SK-MEL-5 (cell line): ENCODE results near the gene BBLN. TPM values are rescaled to one million over a fixed set of nuclear protein-coding genes. Genes with fewer than 3 reads are reported as not detected.

Experiments
- DNase-seq: peaks from one replicate; pipeline ENCODE4 v3.0.0-alpha.2; 2016; ENCODE audit warnings: low read depth, low spot score
- in situ Hi-C: cut with HindIII; loops from 2 replicates; pipeline ENCODE4 v1.10.0; 2016; ENCODE audit warnings: low sequenced_read_pairs, high pct_unique_total_duplicates, low pct_unique_long_range_greater_than_20kb
- total RNA-seq: library from RNA; depleted of rRNA; stranded (reverse); fragments of >200 nt; shearing (Covaris generic); gene quantifications from 2 replicates; pipeline ENCODE4 v1.2.3, GENCODE V29; 2014

The BBLN gene
- total RNA-seq, 1 experiment from 2014 or later = 133 TPM

DNA sequence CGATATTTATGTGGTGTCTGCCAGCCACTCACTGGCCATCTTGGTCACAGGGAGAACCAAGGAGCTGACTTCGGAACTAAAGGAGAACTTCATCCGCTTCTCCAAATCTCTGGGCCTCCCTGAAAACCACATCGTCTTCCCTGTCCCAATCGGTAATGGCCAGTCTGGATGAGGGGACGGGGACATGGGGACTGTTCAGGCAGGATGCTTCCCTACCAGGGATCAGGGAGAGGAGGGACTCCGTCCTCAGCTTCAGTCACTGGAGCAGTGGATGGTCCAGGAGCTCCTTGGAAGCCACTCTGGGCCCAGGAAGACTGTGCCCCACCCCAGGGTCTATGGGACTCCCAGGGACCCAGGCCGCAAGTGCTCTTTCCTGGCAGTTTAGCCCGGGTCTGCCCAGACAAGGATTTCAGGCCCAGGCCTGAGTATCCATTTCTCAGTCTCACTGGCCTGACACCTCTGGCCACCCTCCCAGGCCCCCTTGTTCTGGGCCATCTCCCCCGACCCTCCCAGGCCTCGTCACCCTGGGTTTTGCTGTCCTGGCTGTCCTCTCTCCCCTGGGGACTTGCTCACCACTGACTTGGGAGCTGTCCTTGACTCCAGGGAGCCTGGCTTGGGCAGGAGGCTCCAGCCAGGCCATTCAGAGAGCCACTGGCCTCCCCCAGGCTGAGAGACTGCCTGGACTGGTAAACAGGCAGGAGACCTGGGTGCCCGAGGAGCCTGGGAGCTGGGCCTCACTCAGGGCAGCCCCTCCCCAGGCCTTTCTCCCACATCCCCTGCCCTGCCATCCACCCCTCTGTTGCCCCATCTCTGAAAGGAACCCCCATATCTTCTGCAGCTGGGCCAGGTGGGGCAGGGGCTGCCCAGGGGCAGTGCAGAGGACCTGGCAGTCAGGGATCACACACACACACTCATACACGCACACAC, 7.7 kb upstream of the BBLN start:
- DNase-seq = no peak
- in situ Hi-C loops = no loop called here

DNA sequence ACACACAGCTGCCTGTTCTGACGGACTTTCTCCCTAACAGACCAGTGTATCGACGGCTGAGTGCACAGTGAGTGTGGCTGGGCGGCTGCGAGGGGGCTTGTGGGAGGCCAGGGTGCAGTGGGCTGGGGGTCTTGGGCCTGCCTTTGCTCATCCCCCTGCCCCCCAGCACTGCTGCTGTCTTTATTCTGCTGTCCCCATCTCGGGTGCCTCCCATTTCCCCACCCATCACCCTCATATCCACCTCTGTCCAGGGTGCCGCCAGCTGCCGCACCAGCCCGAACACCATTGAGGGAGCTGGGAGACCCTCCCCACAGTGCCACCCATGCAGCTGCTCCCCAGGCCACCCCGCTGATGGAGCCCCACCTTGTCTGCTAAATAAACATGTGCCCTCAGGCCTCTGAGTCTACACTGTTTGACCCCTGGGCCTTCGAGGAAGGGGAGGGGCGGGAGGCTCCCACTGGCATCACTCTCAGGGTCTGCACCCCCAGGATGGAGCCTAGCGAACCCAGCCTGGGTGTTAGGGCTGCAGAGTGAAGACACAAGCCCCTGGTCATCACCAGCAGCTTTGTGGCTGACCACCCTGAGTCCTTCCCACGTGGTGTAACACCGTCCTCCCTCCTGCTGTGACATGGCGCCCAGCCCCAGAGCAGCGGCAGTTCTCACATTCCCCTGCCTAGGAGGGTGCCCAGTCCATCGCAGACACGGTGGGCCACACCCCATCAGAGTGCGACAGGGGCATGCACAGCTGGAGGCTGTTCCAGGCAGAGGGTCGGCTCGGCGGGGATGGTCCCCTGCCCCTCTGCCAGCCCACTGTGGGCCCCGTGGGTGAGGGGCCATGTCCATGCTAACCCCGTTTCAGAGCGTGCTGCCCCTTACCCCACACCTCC, 6.8 kb upstream of the BBLN start:
- DNase-seq = no peak
- in situ Hi-C loops = no loop called here

DNA sequence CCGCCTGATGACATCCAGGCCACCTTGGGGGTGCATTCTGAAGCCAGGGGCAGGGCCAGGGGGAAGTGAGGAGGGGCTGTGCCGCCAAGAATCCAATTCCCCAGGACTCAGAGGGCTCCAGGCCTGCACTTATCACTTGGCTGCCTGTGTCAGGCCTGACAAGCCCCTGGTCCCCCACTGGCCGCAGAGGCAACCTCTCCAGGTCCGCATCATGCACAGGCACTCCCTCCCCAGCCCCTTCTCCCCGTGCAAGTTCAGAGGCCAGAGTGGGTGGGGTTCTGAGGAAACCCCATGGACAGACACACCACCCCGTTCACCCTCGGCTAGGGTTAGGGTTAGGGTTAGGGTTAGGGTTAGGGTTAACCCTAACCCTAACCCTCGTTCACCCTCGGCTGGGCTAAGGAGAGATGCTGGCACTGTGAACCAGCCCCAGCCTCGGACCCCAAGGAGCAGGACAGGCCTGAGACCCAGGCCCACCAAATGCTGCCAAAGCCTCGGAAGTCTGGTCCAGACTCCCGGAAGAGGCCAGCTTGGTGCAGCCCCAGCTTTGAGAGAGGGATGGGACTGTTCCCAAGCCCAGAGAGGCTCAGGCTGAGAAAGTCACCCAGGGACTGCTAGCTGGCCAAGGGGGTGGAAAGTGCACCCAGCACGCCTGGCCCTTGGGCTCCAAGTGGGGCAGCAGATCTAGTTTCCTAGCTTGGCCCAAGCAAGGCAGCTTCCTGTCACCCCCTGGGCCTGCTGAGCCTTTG, 5.9 kb upstream of the BBLN start:
- in situ Hi-C loops = no loop called here
- DNase-seq = no peak

DNA sequence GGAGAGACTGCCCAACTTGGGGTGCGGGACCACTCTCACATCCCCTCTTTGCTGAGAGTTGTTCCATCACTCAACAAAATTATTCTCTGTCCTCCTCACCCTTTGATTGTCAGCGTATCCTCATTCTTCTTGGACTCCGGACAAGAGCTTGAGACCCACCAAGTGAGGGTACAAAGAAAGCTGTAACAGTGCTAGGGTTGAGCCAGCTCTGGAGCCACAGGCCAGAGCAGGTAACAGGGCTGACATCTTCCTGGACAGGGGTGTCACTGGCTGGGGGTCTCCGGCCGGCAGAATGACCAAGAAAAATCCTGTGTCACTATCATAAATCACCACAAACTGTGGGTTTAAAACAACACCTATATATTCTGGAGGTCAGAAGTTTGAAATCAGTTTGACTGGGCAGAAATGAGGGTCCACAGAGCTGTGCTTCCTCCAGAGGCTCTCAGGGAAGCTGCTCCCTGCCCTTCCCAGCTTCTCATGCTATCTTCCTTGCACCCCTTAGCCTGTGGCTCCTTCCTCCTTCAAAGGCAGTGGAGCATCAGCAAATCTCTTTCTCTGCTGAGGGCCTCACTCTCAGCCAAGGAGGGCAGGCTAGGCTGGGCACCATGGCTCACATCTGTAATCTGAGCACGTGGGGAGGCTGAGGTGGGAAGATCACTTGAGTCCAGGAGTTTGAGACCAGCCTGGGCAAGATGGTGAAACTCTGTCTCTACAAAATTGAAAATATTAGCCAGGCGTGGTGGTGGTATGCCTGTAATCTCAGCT, 4.1 kb upstream of the BBLN start:
- in situ Hi-C loops = no loop called here
- no peak for DNase-seq

DNA sequence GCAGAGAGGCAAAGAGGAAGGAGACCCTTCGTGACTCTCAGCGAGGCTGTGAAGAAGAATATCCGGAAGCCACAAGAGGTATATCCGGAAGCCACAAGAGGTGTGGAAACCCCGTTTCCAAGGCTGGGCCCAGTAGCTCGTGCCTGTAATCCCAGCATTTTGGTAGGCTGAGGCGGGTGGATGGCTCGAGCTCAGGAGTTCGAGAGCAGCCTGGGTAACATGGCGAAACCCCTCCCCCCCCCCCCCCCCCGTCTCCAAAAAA, 612 bp upstream of the BBLN start:
- in situ Hi-C loops = no loop called here

DNA sequence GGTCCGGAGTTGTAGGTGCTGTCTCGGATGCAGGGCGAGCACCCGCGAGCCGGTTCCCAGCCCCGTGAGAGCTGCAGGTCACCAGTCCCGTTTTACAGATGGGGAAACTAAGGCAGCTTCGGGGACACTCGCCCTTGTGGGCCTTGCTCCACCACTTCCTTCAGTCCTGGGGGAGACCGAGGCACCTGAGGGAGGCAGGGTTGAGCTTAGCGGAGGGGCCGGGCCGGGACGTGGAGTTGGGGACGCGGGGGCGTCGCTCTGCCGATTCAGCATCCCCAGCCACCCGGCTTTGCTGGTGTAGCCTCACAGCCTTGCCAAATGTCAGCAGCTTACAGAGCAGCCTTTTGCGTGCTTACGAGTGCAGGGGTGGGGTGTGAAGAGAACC, 530 bp downstream of the BBLN start:
- in situ Hi-C loops = no loop called here
- DNase-seq = peak; percentile 32

More for the DNA sequence above, 612 bp upstream of the BBLN start:
- DNase-seq = no peak

DNA sequence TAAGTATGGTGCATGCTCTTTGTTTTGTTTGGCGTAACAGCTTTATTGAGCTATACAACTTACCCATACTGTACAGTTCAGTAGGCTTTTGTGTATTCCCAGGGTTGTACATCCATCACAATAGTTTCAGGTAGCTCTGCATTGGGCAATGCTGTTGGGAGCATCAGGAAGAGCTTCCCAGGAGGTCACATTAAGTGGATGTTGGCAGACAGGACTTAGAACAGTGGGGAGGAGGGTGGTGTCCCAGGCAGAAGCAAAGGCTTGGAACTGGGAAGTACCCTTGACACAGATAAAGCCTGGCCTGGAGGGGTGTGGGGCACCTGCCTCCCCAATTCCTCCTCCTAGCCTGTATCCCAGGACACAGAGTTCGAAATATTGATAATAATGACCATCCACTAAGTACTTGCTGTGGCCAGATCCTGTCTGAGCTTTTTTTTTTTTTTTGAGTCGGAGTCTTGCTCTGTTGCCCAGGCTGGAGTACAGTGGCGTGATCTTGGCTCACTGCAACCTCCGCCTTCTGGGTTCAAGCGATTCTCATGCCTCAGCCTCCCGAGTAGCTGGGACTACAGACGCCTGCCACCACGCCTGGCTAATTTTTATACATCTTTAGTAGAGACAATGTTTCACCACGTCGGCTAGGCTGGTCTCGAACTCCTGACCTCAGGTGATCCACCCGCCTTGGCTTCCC, 1.3 kb downstream of the BBLN start:
- DNase-seq = no peak
- in situ Hi-C loops = no loop called here

DNA sequence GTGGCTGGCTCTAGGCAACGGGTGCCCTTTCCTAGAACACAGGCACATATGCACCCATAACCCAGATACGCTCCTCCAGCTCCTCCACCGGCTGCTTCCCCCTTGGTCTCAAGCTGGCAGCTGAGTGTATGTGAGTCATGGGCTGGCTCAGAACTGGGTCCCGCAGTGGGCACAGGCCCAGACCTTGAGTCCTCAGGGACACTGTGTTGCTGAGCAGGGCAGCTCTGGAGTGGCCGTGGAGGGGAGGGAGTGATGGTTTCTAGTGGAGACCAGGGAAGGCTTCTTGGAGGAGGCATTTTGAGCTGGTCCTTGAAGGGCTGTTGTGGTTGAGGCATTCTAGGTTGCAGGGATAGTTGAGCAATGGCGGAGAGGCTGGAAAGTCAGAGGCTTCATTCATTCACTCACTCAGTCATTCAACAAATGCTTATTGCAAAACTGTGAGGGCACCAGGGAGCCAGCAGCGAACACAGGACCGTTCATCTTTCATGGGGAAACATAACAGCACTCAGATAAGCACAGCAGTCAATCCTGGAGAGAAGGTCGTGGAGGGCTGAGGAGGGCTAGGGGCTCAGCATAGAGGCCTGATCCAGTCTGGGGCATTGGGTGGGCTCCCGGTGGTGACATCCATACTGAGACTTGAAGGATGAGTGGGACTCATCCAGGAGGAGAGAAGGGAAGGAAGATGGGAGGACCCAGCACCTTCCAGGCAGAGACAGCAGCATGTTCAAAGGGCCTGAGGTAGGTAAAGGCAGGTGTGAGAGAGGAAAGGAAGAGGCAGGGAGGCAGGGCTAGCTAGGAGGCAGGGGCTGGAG, 2.4 kb downstream of the BBLN start:
- DNase-seq = no peak
- in situ Hi-C loops = no loop called here

DNA sequence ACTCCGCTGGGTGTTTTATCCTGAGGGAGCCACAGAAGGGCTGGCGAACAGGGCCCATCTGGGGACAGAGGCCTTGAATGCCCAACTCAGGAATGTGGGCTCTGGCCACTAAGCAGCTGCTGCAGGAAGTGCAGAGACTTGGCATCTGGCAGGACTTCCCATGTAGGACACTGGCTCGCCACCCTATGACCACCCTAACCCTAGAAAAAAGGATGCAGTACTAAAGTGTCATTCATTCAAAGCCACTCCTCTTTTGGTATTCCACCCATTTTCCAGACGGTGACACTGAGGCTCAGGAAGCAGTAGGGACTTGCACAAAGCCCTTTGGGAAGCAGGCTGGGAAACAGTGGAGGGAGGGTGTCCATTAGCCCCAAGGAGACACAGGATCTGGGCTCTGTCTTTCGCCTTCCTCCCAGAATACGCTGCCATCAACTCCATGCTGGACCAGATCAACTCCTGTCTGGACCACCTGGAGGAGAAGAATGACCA, 3.0 kb downstream of the BBLN start:
- in situ Hi-C loops = no loop called here

DNA sequence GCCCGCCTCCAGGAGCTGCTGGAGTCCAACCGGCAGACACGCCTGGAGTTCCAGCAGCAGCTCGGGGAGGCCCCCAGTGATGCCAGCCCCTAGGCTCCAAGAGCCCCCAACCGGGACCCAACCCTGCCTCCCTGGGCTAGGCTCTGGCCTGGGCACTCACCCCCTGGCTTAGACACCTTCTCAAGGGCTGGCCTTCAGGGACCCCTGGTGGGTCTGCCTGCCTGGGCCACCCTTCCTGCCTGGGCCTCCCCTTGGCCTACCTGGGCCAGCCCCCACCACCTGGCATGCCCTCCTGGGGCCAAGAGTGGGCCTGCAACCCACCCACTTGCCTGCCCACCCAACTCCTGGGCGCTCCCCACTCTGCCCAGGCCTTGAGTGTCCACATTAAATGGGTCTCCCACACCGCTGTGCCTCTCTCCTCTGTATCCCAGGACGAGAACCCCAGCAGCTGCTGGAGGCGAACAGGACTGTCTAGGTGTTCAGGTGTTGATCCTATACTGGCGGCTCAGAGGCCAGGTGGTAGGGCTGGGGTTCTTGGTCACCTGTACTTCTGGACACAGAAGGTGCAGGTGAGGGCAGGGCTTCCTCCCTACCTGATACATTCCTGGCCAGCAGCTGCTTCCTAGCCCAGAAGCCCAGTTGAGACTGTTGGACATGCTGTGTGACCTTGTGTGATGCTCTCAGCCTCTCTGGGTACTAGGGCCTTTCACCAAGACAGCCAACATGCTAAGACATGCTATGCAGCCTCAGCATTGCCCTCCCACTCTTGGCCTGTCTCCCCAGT, 3.6 kb downstream of the BBLN start:
- in situ Hi-C loops = no loop called here
- DNase-seq = no peak

More for the DNA sequence above, 3.0 kb downstream of the BBLN start:
- no peak for DNase-seq

DNA sequence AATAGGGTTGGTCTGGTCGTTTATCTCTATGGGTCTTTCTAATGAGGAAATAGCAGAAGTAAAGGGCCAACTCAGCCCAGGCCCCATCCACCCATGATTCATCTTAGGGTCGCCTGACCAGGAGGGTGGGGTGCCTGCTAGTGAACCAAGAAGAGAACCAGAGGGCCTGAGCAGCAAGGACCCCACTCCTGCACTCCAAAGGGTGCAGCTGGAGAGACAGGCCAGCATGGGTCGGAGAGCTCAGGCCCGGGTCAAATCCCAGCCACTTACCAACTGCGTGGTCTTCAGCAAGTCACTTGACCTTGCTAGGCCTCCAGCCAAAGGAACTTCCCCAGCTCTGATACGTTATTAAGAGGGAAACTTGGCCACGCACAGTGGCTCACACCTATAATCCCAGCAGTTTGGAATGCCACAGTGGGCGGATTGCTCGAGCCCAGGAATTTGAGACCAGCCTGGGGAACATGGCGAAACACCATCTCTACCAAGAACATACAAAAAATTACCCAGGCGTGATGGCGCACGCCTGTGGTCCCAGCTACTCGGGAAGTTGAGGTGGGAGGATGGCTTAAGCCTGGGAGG, 4.3 kb downstream of the BBLN start:
- in situ Hi-C loops = no loop called here
- no peak for DNase-seq

DNA sequence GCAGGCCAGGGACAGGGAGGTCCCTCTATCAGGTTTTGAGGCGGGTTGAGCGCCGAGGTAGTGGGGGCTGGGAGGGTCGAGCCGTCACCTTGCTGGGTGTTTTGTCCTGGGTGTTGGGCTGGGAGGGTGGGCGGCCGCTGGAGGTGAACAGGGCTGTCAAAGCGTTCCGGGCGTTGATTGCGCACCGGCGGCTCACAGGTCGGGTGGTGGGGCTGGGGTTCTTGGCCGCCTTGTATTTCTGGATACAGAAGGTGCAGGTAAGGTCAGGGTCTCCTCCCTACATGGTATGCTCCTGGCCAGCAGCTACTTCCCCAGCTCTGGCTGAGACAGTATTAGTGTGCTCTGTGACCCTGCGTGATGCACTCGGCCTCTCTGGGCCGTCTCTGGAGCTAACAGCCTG, 6.1 kb downstream of the BBLN start:
- in situ Hi-C loops = no loop called here

DNA sequence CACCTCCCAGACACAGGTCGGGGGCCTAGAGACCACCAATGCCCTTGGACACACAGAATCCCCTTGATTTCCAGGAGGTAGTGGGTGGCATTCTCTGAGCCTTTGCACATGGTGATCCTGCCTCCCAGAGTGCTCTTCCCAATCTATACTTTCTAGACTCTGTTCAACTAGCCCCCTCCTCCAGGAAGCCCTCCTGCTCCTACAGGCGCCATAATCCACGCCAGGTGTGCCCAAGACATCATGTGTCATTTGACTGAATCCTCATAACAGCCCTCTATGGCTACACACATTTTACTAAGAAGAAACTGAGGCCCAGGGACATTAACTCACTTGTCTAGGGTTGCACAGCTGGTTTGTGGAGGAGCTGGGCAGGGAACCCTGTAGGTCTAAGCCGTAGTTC, 7.1 kb downstream of the BBLN start:
- in situ Hi-C loops = no loop called here
- DNase-seq = no peak

More for the DNA sequence above, 6.1 kb downstream of the BBLN start:
- DNase-seq = no peak

DNA sequence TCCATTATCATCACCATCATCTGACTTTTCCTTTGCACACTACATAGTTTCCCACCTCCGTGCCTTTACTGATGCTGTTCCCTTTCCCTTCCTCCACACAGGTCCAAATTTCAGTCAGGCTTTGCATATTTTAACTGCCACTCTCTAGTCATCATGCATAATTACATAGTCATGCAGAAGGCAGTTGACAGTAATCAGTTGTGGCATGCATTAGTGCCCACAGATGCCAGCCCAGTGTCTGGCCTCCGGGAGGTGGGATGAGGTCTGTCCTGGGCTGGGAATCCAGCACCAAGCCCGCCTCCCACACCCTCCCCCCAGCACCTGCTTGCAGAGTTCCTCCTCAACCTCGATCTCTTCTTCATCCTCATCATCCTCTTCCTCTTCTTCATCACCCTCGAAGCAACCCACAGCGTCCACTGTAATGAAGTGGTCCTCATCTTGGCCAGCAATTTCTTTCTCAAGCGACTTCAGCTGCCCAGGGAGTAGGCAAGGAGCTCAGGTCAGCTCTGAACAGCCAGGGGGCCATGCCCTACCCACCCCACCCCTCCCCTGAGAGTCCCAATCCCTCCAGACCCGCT, 8.8 kb downstream of the BBLN start:
- DNase-seq = no peak
- in situ Hi-C loops = no loop called here

DNA sequence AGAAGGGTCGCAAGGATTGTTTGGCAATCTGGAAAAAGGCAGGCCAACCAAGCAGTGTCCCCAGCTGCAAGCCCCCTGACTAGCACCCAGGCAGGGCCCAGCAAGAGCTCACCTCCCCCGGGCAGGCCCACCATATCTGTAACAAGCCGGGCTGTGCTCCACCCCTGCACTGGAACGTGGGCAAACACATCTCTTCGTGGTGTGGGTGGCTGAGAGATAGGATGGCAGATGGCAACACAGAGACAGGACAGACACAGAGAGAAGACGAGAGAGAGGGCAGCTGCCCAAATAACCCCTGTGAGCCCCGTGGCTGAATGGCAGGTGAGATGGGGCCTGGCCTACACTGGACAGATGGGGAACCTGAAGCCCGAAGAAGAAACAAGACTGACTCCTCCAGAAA, 9.4 kb downstream of the BBLN start:
- in situ Hi-C loops = no loop called here

More for the DNA sequence above, 9.4 kb downstream of the BBLN start:
- DNase-seq = no peak
